ENCODE measurements around the gene ABCA13.

GRCh38 chr7:48426331-48426965 lies 255.2 kb downstream of the ABCA13 start:
- TF ChIP-seq POLR2AphosphoS5 (IDR thresholded peaks at IDR 0.05; ENCODE audit: insufficient read depth, low read depth, low read length) = no peak
- TF ChIP-seq CTCF (IDR thresholded peaks at IDR 0.05; ENCODE audit: extremely low read depth in 1 of 2, insufficient read depth in 1 of 2, low read depth in 1 of 2, low read length in 2 of 2) = no peak
- TF ChIP-seq MAX (IDR thresholded peaks at IDR 0.05; ENCODE audit: insufficient read depth, insufficient read length) = no peak
